Lower leg skin (tissue), 3 donors: ENCODE data around the gene RSAD2.

Experiments
- POLR2A ChIP-seq, 2 donors: fragments of 450-650 bp; IDR thresholded peaks; one replicate each; pipeline ENCODE4 v1.6.1; 2016 to 2017; ENCODE audit warnings: antibody characterized with exemption in 2 of 2, mild to moderate bottlenecking in 1 of 2, moderate library complexity in 1 of 2
- TF ChIP-seq, protein P1 (sequence below), 3 donors: fragments of 450-650 bp; IDR thresholded peaks; one replicate each; pipeline ENCODE4 v1.5.1; 2016; ENCODE audit warnings: antibody characterized with exemption in 3 of 3, mild to moderate bottlenecking in 3 of 3, moderate library complexity in 2 of 3

DNA sequence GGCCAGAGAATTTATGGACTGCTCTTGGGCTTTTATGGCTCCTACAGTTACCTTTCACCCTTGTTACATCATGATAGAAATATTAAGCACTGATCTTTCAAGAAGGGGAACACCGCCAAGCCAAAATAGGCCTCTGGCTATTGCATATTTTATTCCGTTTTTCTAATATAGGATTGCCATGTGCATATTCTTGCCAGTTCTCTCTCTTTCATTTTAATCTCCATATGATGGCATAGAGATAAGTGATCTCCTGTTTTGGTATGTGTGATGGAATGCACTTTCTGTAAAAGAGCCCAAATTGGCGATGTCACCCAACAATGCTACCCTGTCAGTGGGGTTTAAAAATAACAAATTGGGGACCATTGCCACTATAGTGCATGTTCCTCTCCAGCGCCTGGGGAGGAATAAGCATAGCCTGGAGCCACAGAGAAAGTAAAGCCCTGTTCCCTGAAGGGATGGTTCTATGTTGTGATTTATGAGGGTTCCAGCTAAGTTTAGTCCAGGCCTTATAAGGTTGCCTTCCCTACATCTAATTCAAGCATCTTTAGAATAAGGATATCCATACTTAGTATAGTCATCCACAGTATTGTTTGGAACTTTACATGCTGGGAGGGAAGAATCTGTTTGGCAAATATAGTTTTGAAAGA is 38.8 kb upstream of the RSAD2 start:
- TF ChIP-seq, protein P1, sequence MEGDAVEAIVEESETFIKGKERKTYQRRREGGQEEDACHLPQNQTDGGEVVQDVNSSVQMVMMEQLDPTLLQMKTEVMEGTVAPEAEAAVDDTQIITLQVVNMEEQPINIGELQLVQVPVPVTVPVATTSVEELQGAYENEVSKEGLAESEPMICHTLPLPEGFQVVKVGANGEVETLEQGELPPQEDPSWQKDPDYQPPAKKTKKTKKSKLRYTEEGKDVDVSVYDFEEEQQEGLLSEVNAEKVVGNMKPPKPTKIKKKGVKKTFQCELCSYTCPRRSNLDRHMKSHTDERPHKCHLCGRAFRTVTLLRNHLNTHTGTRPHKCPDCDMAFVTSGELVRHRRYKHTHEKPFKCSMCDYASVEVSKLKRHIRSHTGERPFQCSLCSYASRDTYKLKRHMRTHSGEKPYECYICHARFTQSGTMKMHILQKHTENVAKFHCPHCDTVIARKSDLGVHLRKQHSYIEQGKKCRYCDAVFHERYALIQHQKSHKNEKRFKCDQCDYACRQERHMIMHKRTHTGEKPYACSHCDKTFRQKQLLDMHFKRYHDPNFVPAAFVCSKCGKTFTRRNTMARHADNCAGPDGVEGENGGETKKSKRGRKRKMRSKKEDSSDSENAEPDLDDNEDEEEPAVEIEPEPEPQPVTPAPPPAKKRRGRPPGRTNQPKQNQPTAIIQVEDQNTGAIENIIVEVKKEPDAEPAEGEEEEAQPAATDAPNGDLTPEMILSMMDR (IDR thresholded peaks at IDR 0.05): no peak
- TF ChIP-seq POLR2A (IDR thresholded peaks at IDR 0.05): no peak
